Measurements from ENCODE around the gene NUS1.

GRCh38 chr6:117685359-117685758 lies 10.1 kb downstream of the NUS1 start:
- TF ChIP-seq POLR2A (IDR thresholded peaks at IDR 0.05; ENCODE audit: low read length), result no peak
- TF ChIP-seq CTCF (IDR thresholded peaks at IDR 0.05), result no peak
- TF ChIP-seq JUN (IDR thresholded peaks at IDR 0.05), result no peak
